Stimulated activated CD8-positive, alpha-beta memory T cell treated with anti-CD3 and anti-CD28 coated beads, Interleukin-4, amount 100 ng/mL, for 4 hours (primary cell): Measurements from ENCODE around the gene SPDYE4.

Source experiments
- DNase-seq, 2 donors: peaks; one replicate each; pipeline ENCODE4 v3.0.0-alpha.2; 2020; ENCODE audit warnings: low read depth in 2 of 2, low spot score in 1 of 2

The SPDYE4 gene

DNA sequence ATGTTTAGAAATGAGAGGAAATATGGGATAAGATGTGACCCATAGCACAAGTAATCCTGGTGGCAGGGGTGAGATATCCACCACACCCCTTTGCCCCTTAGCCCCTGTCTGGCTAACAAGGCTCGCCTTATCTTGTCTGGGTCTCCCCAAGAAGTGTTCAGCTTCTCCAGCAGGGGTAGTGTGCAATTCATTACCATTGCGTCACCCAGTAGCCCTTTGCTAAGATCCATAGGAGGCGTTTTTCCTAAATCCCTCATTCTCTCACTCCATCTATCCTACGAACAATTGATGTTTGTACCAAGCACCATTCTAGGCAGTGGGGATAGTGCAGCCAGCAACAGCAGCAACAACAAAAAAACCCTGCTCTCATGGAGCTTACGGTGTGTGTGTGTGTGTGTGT lies 44.5 kb downstream of the SPDYE4 start:
- no peak for DNase-seq

DNA sequence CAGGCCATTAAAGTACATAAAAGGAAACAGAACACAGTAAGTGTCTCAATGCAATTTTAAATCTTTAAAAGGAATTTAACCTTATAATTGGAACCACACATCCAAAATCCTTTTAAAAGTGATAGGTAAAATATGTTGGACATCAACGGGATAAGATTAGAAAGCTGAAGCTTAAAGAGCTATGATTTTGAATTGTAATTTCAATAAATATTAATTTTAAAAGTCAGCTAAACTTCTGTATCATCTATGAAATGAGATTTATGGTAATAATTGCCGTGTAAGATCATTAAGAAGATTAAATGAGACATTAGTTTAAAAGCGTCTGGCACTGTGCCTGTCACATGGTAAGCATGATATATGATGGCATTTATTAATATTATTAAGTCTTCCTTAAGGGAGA lies 45.0 kb downstream of the SPDYE4 start:
- DNase-seq = no peak

- DNase-seq = no peak
Measured at GRCh38 chr17:8712698-8713097, 45.6 kb downstream of the SPDYE4 start.

DNA sequence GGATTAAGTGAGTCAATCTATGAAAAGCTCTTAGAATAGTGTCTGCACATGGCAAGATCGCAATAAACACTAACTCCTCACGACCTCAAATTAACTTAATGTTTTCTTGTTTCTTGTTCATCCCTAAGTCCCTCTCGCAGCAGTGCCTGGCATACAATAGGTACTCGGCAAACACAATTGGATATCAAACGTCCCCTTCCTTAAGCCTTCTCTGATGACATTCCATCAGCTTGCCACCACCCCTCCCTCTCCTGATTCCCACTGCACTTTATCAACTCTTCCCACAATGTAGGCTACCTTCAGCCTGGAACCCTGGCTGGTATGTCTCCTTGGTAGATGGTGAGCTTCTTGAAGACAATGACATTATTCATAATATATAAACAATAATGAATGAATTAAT lies 47.1 kb downstream of the SPDYE4 start:
- no peak for DNase-seq

DNA sequence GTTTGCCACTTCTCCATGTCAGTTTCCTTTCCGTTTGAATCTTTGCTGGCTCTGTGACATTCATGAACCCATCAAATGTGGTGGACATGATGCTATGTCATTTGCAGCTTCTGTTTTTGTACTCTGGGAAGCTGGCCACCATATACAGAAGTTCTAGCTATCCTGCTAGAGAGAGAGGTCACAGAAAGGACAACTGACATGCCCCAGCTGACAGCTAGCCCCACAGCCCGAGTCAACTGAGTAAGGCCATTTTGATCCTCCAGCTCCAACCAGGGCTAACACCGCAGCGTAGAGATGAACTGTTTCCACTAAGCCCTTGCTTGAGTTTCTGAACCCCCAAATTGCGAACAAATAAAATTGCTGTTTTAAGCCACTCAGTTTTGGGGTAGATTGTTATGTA lies 47.5 kb downstream of the SPDYE4 start:
- DNase-seq = no peak

GRCh38 chr17:8709006-8709405 lies 49.3 kb downstream of the SPDYE4 start:
- no peak for DNase-seq

DNA sequence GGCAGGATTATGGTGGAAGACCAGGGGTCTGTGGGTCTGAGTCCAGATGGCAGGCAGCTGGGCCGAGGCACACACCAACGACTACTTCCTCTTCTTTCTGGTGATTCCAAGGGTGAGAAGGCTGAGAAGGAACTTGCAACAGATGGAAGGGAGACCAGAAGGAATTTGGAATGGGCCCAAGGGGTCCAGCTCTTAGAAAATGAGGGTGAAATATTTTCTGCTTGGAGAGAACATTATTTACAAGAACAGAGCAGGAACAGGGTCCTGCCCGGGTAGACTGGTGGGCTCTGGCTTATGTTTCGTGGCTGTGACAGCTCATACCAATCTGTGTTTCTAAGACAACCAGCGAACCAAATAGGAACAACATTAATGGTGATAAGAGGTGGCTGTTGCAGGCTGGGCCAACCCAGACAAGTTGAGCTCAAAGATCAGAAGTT lies 50.3 kb downstream of the SPDYE4 start:
- DNase-seq = no peak

- no peak for DNase-seq
Measured at GRCh38 chr17:8707332-8708024, 50.9 kb downstream of the SPDYE4 start.

DNA sequence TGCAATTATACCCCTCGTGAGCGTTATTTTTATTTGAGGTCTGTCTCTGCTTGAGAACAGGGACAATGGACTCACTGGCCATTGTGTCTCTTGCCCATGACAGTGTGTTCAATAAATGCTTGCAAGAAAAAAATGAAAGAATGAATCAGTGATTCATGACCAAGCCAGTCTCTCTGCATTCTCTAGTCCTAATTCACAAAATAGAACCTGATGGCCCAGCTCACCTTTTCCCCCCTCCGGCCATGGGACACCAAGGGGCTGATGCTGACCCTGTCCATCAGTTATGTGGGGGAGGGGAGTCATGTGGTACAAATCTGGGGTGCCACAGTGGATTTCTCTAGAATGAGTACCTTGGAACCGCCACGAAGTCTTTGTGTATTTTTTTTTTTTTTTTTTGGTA lies 51.9 kb downstream of the SPDYE4 start:
- no peak for DNase-seq

- DNase-seq = no peak
Measured at GRCh38 chr17:8705427-8705826, 52.9 kb downstream of the SPDYE4 start.

DNA sequence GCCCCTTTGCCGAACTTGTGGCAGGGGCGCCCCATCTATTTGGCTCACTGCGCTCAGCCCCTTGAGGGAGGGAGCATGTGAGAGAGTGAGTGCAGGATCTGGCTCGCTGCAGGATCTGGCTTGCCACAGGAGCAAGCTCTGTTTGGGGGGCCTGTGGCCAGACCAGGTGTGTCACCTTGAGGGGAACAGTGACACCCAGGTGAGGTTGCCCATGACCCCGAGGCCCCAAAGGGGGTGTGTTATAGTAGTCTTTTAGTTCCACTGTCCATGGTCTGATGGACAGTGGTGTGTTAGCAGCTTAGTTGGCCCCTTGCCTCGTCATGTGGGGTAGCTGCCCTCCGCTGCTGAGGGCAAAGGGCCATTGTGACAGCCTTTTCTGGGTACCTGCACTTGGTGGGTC lies 55.3 kb downstream of the SPDYE4 start:
- DNase-seq = no peak

GRCh38 chr17:8701754-8702153 lies 56.6 kb downstream of the SPDYE4 start:
- no peak for DNase-seq

DNA sequence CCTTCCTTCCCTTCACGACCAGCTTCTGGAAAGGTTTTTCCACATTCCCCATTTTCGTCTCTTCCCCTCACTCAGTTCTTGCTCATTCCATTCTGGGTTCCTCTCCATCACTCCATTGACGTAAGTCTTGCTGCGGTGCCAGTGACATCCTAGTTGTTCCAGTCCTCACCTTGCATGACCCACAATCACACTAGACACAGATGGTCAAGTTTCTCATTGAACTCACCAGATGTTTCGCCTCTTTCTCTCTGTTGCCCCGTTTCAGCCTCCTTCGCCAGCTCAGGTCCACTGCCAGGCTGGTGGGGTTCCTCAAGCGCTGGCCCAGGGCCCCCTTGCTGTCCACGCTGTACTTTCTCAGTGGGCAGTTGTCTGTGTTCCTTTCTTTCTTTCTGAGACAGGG lies 57.1 kb downstream of the SPDYE4 start:
- no peak for DNase-seq
